ENCODE measurements around the gene HCAR2.

DNA sequence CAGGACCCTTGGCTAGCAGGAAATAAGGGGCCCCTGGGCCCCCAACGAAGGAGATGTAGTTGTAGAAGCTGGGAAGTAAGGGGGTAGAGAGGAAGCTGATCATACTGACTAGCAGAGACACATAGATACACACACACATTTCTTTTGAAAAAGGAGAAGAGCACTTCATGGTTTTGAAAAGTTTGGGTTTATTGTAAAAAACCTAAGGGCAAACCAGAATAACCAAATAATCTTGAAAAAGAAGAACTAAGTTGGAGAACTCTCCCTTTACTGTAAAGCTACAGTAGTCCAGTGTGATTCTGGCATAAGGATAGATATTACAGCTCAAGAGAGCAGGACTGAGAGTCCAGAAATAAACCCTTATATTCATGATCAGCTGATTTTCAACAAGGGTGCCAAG, 19.2 kb upstream of the HCAR2 start:
- TF ChIP-seq, protein P1, sequence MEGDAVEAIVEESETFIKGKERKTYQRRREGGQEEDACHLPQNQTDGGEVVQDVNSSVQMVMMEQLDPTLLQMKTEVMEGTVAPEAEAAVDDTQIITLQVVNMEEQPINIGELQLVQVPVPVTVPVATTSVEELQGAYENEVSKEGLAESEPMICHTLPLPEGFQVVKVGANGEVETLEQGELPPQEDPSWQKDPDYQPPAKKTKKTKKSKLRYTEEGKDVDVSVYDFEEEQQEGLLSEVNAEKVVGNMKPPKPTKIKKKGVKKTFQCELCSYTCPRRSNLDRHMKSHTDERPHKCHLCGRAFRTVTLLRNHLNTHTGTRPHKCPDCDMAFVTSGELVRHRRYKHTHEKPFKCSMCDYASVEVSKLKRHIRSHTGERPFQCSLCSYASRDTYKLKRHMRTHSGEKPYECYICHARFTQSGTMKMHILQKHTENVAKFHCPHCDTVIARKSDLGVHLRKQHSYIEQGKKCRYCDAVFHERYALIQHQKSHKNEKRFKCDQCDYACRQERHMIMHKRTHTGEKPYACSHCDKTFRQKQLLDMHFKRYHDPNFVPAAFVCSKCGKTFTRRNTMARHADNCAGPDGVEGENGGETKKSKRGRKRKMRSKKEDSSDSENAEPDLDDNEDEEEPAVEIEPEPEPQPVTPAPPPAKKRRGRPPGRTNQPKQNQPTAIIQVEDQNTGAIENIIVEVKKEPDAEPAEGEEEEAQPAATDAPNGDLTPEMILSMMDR (IDR thresholded peaks at IDR 0.05; ENCODE audit: poor library complexity), result no peak
- TF ChIP-seq EZH2 (IDR thresholded peaks at IDR 0.05; ENCODE audit: borderline replicate concordance) (no peak), EZH2phosphoT487 (IDR thresholded peaks at IDR 0.05; ENCODE audit: low read depth, severe bottlenecking, unreplicated experiment) (no peak)
